Breast epithelium (tissue), 3 donors: ENCODE results near the gene ANKRD23.

Source experiments
- POLR2A ChIP-seq: fragments of 450-650 bp; IDR thresholded peaks from one replicate; pipeline ENCODE4 v1.6.1; 2016; ENCODE audit warnings: antibody characterized with exemption, mild to moderate bottlenecking, moderate library complexity
- POLR2AphosphoS5 ChIP-seq, 3 donors: sonication (generic); formaldehyde crosslinking; IDR thresholded peaks; one replicate each; pipeline ENCODE4 v1.6.1; 2017; ENCODE audit warnings: antibody characterized with exemption in 3 of 3
- TF ChIP-seq, protein P1 (sequence below), 3 donors: fragments of 450-650 bp; IDR thresholded peaks; one replicate each; pipeline ENCODE4 v1.5.1; 2016 to 2017; ENCODE audit warnings: antibody characterized with exemption in 3 of 3, mild to moderate bottlenecking in 3 of 3, moderate library complexity in 3 of 3

- TF ChIP-seq POLR2A (no peak), POLR2AphosphoS5 (IDR thresholded peaks at IDR 0.05) (no peak)
- TF ChIP-seq, protein P1, sequence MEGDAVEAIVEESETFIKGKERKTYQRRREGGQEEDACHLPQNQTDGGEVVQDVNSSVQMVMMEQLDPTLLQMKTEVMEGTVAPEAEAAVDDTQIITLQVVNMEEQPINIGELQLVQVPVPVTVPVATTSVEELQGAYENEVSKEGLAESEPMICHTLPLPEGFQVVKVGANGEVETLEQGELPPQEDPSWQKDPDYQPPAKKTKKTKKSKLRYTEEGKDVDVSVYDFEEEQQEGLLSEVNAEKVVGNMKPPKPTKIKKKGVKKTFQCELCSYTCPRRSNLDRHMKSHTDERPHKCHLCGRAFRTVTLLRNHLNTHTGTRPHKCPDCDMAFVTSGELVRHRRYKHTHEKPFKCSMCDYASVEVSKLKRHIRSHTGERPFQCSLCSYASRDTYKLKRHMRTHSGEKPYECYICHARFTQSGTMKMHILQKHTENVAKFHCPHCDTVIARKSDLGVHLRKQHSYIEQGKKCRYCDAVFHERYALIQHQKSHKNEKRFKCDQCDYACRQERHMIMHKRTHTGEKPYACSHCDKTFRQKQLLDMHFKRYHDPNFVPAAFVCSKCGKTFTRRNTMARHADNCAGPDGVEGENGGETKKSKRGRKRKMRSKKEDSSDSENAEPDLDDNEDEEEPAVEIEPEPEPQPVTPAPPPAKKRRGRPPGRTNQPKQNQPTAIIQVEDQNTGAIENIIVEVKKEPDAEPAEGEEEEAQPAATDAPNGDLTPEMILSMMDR (IDR thresholded peaks at IDR 0.05), result no peak
These were observed 5.2 kb downstream of the ANKRD23 start for GRCh38 chr2:96838345-96839292.
